ENCODE data around the gene LAYN. TPM values are rescaled to one million over a fixed set of nuclear protein-coding genes. Genes with fewer than 3 reads are reported as not detected.

LAYN gene
- total RNA-seq, 1 experiment from 2014 or later = 3.7 TPM

GRCh38 chr11:111557425-111558111, 17.0 kb downstream of the LAYN start:
- DNase-seq (ENCODE audit: low spot score) = no peak
- H3K4me1 Mint-ChIP-seq = peaks cover 18% of the 10 kb centered on the region
- H3K9me3 Mint-ChIP-seq = peaks cover 26% of the 10 kb centered on the region
- H3K27ac Mint-ChIP-seq = peak overlapping the region; percentile 15; the same call in 1 of the 2 replicates
- ATAC-seq = no peak
- CTCF ChIA-PET = no interaction called here
- H3K4me3 Mint-ChIP-seq = no peak overlapping the region
- H3K36me3 Mint-ChIP-seq = peaks cover 25% of the 10 kb centered on the region
- TF ChIP-seq NFE2L1 (CRISPR knock-in tag; IDR thresholded peaks at IDR 0.05) (no peak), ZNF138 (CRISPR knock-in tag; conservative IDR thresholded peaks at IDR 0.05) (no peak), HMGA2 (CRISPR knock-in tag; IDR thresholded peaks at IDR 0.05) (no peak), ESRRA (CRISPR knock-in tag; IDR thresholded peaks at IDR 0.05; ENCODE audit: borderline replicate concordance) (no peak), ZNF532 (CRISPR knock-in tag; IDR thresholded peaks at IDR 0.05; ENCODE audit: borderline replicate concordance) (no peak), ETV6 (CRISPR knock-in tag; IDR thresholded peaks at IDR 0.05) (no peak), IRF2 (CRISPR knock-in tag; IDR thresholded peaks at IDR 0.05; ENCODE audit: borderline replicate concordance, low read depth) (no peak), NR2C2 (CRISPR knock-in tag; IDR thresholded peaks at IDR 0.05) (no peak), E2F5 (CRISPR knock-in tag; IDR thresholded peaks at IDR 0.05) (no peak), ZNF425 (CRISPR knock-in tag; conservative IDR thresholded peaks at IDR 0.05) (no peak), CTCF (IDR thresholded peaks at IDR 0.05) (no peak), FOXJ3 (CRISPR knock-in tag; IDR thresholded peaks at IDR 0.05; ENCODE audit: borderline replicate concordance) (no peak), MAX (CRISPR knock-in tag; IDR thresholded peaks at IDR 0.05) (no peak), ZNF281 (CRISPR knock-in tag; IDR thresholded peaks at IDR 0.05) (no peak), CREB1 (CRISPR knock-in tag; IDR thresholded peaks at IDR 0.05) (no peak)
- POLR2A ChIA-PET = no interaction called here
- H3K27me3 Mint-ChIP-seq (ENCODE audit: low read depth) = peaks cover 6% of the 10 kb centered on the region; the same call in 1 of the 2 replicates
